Activated T-helper 2 cell treated with anti-CD3 and anti-CD28 coated beads, Interferon-gamma antibody, Interleukin-2, Interleukin-4, amounts not matched to agents 10 μg/mL and 5 μg/mL and 100 μg/mL, durations not matched to agents 14 hours and 24 hours and 36 hours (primary cell): ENCODE results near the gene DHX57. TPM values are rescaled to one million over a fixed set of nuclear protein-coding genes. Genes with fewer than 3 reads are reported as not detected.
"Not testable (repeated sequence)": the region's sequence is repeated elsewhere in the genome, so short reads cannot be mapped to it uniquely, and the experiment has no call there.

Source experiments
- DNase-seq: peaks from one replicate; pipeline ENCODE4 v3.0.0; 2021; ENCODE audit warnings: low spot score
- H3K27ac Mint-ChIP-seq: one replicate; pipeline ENCODE4 v1.8.0; 2021; ENCODE audit warnings: mixed read lengths
- H3K27me3 Mint-ChIP-seq: one replicate; pipeline ENCODE4 v1.8.0; 2021; ENCODE audit warnings: low read depth, mixed read lengths
- H3K36me3 Mint-ChIP-seq: one replicate; pipeline ENCODE4 v1.8.0; 2021; ENCODE audit warnings: low read depth, mixed read lengths
- H3K4me1 Mint-ChIP-seq: one replicate; pipeline ENCODE4 v1.8.0; 2021; ENCODE audit warnings: low read depth, mixed read lengths
- H3K4me3 Mint-ChIP-seq: one replicate; pipeline ENCODE4 v1.8.0; 2021; ENCODE audit warnings: low read depth, mild to moderate bottlenecking, moderate library complexity, mixed read lengths
- H3K9me3 Mint-ChIP-seq: one replicate; pipeline ENCODE4 v1.8.0; 2021; ENCODE audit warnings: mixed read lengths
- intact Hi-C: fragments of 100-400 bp; cut with micrococcal nuclease; formaldehyde crosslinking; loops from one replicate; pipeline ENCODE4 v1.15.1; 2023
- total RNA-seq: library from RNA; stranded (reverse); gene quantifications from 2 replicates; pipeline ENCODE4 v1.2.3, GENCODE V29; 2022

Gene DHX57
- total RNA-seq, 1 donor from 2014 or later, result 21.7 TPM

- Mint-ChIP-seq H3K27me3 (no peaks in the 10 kb centered on the region), H3K27ac (no peak overlapping the region), H3K9me3 (no peaks in the 10 kb centered on the region), H3K4me3 (no peak overlapping the region), H3K4me1 (peaks cover 3% of the 10 kb centered on the region), H3K36me3 (peaks cover 12% of the 10 kb centered on the region)
- intact Hi-C loops, result no loop called here
- DNase-seq, result no peak
Observed at GRCh38 chr2:38808677-38809076, 67.1 kb downstream of the DHX57 start.

- H3K9me3 Mint-ChIP-seq, result no peaks in the 10 kb centered on the region
- no peak for DNase-seq
- intact Hi-C loops, result no loop called here
- H3K36me3 Mint-ChIP-seq, result peaks cover 9% of the 10 kb centered on the region
- peaks cover 3% of the 10 kb centered on the region for H3K4me1 Mint-ChIP-seq
- no peaks in the 10 kb centered on the region for H3K27me3 Mint-ChIP-seq
- no peak overlapping the region for H3K27ac Mint-ChIP-seq
- no peak overlapping the region for H3K4me3 Mint-ChIP-seq
Observed at GRCh38 chr2:38806733-38807059, 69.0 kb downstream of the DHX57 start.

- no peak for DNase-seq
- H3K4me3 Mint-ChIP-seq, result no peak overlapping the region
- H3K9me3 Mint-ChIP-seq, result no peaks in the 10 kb centered on the region
- intact Hi-C loops, result no loop called here
- no peak overlapping the region for H3K27ac Mint-ChIP-seq
- H3K36me3 Mint-ChIP-seq, result peaks cover 4% of the 10 kb centered on the region
- no peaks in the 10 kb centered on the region for H3K27me3 Mint-ChIP-seq
- peaks cover 3% of the 10 kb centered on the region for H3K4me1 Mint-ChIP-seq
Observed at GRCh38 chr2:38806015-38806732, 69.6 kb downstream of the DHX57 start.

GRCh38 chr2:38797953-38798352 lies 77.8 kb downstream of the DHX57 start:
- H3K4me3 Mint-ChIP-seq, result no peak overlapping the region

GRCh38 chr2:38797250-38797676 lies 78.5 kb downstream of the DHX57 start:
- Mint-ChIP-seq H3K4me1 (no peaks in the 10 kb centered on the region), H3K27ac (no peak overlapping the region), H3K36me3 (no peaks in the 10 kb centered on the region), H3K4me3 (no peak overlapping the region), H3K9me3 (no peaks in the 10 kb centered on the region), H3K27me3 (no peaks in the 10 kb centered on the region)
- intact Hi-C loops, result no loop called here
- no peak for DNase-seq

More at GRCh38 chr2:38797953-38798352, 77.8 kb downstream of the DHX57 start:
- no peak for DNase-seq
- H3K4me1 Mint-ChIP-seq, result no peaks in the 10 kb centered on the region
- no peak overlapping the region for H3K27ac Mint-ChIP-seq
- intact Hi-C loops, result no loop called here
- no peaks in the 10 kb centered on the region for H3K27me3 Mint-ChIP-seq
- no peaks in the 10 kb centered on the region for H3K36me3 Mint-ChIP-seq
- no peaks in the 10 kb centered on the region for H3K9me3 Mint-ChIP-seq

- H3K4me3 Mint-ChIP-seq, DNase-seq, H3K27me3 Mint-ChIP-seq, intact Hi-C loops, H3K27ac Mint-ChIP-seq, H3K9me3 Mint-ChIP-seq, H3K4me1 Mint-ChIP-seq, H3K36me3 Mint-ChIP-seq: not testable (repeated sequence)
Observed at GRCh38 chr2:38795016-38795415, 80.7 kb downstream of the DHX57 start.

- Mint-ChIP-seq H3K4me1 (no peaks in the 10 kb centered on the region), H3K36me3 (no peaks in the 10 kb centered on the region), H3K27ac (no peak overlapping the region), H3K9me3 (no peaks in the 10 kb centered on the region), H3K27me3 (no peaks in the 10 kb centered on the region), H3K4me3 (no peak overlapping the region)
- no peak for DNase-seq
- intact Hi-C loops, result no loop called here
Observed at GRCh38 chr2:38794235-38794946, 81.3 kb downstream of the DHX57 start.

GRCh38 chr2:38793511-38793910 lies 82.2 kb downstream of the DHX57 start:
- H3K4me1 Mint-ChIP-seq, result no peaks in the 10 kb centered on the region
- H3K9me3 Mint-ChIP-seq, result no peaks in the 10 kb centered on the region
- DNase-seq, result no peak
- H3K36me3 Mint-ChIP-seq, result no peaks in the 10 kb centered on the region
- H3K27me3 Mint-ChIP-seq, result no peaks in the 10 kb centered on the region
- H3K27ac Mint-ChIP-seq, result no peak overlapping the region
- no peak overlapping the region for H3K4me3 Mint-ChIP-seq
- intact Hi-C loops, result no loop called here

GRCh38 chr2:38792751-38793150 lies 83.0 kb downstream of the DHX57 start:
- Mint-ChIP-seq H3K27me3 (no peaks in the 10 kb centered on the region), H3K36me3 (no peaks in the 10 kb centered on the region), H3K4me3 (no peak overlapping the region), H3K4me1 (no peaks in the 10 kb centered on the region), H3K9me3 (no peaks in the 10 kb centered on the region), H3K27ac (no peak overlapping the region)
- intact Hi-C loops, result no loop called here
- DNase-seq, result no peak

GRCh38 chr2:38792321-38792720 lies 83.4 kb downstream of the DHX57 start:
- H3K27ac Mint-ChIP-seq, intact Hi-C loops, H3K27me3 Mint-ChIP-seq, H3K4me3 Mint-ChIP-seq, H3K36me3 Mint-ChIP-seq, H3K9me3 Mint-ChIP-seq, DNase-seq, H3K4me1 Mint-ChIP-seq: not testable (repeated sequence)

GRCh38 chr2:38791744-38792143 lies 84.0 kb downstream of the DHX57 start:
- H3K27ac Mint-ChIP-seq, result no peak overlapping the region
- no peaks in the 10 kb centered on the region for H3K4me1 Mint-ChIP-seq
- no peaks in the 10 kb centered on the region for H3K9me3 Mint-ChIP-seq
- no peaks in the 10 kb centered on the region for H3K36me3 Mint-ChIP-seq
- intact Hi-C loops, result no loop called here
- no peak overlapping the region for H3K4me3 Mint-ChIP-seq
- no peaks in the 10 kb centered on the region for H3K27me3 Mint-ChIP-seq
- no peak for DNase-seq

GRCh38 chr2:38789691-38790090 lies 86.0 kb downstream of the DHX57 start:
- Mint-ChIP-seq H3K4me1 (no peaks in the 10 kb centered on the region), H3K27me3 (no peaks in the 10 kb centered on the region), H3K36me3 (no peaks in the 10 kb centered on the region), H3K27ac (no peak overlapping the region), H3K4me3 (no peak overlapping the region), H3K9me3 (no peaks in the 10 kb centered on the region)
- DNase-seq, result no peak
- intact Hi-C loops, result no loop called here

GRCh38 chr2:38788306-38788705 lies 87.4 kb downstream of the DHX57 start:
- Mint-ChIP-seq H3K9me3 (no peaks in the 10 kb centered on the region), H3K36me3 (no peaks in the 10 kb centered on the region), H3K4me3 (no peak overlapping the region), H3K27ac (no peak overlapping the region), H3K27me3 (no peaks in the 10 kb centered on the region), H3K4me1 (no peaks in the 10 kb centered on the region)
- DNase-seq, result no peak
- intact Hi-C loops, result no loop called here
